Measurements from ENCODE around the gene IP6K3. TPM values are rescaled to one million over a fixed set of nuclear protein-coding genes. Genes with fewer than 3 reads are reported as not detected.

The IP6K3 gene
- total RNA-seq, 6 experiments from 2014 or later, result 0.25 to 0.83 (median 0.50) TPM; not detected in 2

GRCh38 chr6:33677143-33677660 is 69.5 kb downstream of the IP6K3 start:
- peak; percentile 36 for DNase-seq
- Mint-ChIP-seq H3K36me3 (ENCODE audit: low read depth) (peaks cover 16% of the 10 kb centered on the region), H3K4me1 (ENCODE audit: low read depth) (peaks cover 55% of the 10 kb centered on the region), H3K27me3 (ENCODE audit: insufficient read depth) (peaks cover 2% of the 10 kb centered on the region), H3K4me3 (no peak overlapping the region), H3K27ac (peak overlapping the region; percentile 74), H3K9me3 (no peaks in the 10 kb centered on the region)
- TF ChIP-seq, protein P1, sequence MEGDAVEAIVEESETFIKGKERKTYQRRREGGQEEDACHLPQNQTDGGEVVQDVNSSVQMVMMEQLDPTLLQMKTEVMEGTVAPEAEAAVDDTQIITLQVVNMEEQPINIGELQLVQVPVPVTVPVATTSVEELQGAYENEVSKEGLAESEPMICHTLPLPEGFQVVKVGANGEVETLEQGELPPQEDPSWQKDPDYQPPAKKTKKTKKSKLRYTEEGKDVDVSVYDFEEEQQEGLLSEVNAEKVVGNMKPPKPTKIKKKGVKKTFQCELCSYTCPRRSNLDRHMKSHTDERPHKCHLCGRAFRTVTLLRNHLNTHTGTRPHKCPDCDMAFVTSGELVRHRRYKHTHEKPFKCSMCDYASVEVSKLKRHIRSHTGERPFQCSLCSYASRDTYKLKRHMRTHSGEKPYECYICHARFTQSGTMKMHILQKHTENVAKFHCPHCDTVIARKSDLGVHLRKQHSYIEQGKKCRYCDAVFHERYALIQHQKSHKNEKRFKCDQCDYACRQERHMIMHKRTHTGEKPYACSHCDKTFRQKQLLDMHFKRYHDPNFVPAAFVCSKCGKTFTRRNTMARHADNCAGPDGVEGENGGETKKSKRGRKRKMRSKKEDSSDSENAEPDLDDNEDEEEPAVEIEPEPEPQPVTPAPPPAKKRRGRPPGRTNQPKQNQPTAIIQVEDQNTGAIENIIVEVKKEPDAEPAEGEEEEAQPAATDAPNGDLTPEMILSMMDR (IDR thresholded peaks at IDR 0.05), result no peak

DNA sequence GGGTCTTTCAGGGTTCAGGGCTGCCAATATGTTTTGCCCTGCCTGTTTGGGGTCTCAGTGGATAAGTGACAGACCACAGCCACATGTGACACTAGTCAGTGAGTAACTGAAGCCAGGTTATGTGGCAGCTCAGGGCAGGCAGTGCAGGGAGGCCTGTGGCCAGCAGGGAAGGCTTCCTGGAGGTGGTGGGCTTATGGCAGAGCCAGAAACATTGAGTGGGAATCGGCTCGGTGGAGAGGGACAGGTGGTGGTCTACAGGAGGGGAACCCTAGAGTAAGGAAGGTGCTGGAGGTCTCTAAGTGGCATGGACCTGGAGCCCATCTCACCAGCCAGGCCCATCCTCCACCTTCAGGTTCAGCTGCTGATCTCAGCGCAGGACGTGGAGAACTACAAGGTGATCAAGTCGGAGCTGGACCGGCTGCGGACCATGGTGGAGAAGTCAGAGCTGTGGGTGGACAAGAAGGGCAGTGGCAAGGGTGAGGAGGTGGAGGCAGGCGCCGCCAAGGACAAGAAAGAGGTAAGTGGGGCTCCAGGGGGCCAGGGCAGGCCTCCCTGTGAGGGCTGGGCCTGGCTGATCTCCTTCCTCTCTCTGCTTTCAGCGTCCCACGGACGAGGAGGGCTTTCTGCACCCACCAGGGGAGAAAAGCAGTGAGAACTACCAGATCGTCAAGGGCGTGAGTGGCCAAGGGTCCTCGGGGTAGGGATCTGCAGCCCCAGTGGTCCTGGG is 70.1 kb downstream of the IP6K3 start:
- no peaks in the 10 kb centered on the region for H3K9me3 Mint-ChIP-seq
- peak overlapping the region; percentile 74 for H3K27ac Mint-ChIP-seq
- peaks cover 2% of the 10 kb centered on the region for H3K27me3 Mint-ChIP-seq (ENCODE audit: insufficient read depth)
- H3K4me3 Mint-ChIP-seq, result no peak overlapping the region; the same call in 1 of the 2 replicates
- TF ChIP-seq, protein P1 (IDR thresholded peaks at IDR 0.05), result no peak
- H3K36me3 Mint-ChIP-seq (ENCODE audit: low read depth), result peaks cover 16% of the 10 kb centered on the region
- peaks cover 59% of the 10 kb centered on the region for H3K4me1 Mint-ChIP-seq (ENCODE audit: low read depth)
- no peak for DNase-seq

DNA sequence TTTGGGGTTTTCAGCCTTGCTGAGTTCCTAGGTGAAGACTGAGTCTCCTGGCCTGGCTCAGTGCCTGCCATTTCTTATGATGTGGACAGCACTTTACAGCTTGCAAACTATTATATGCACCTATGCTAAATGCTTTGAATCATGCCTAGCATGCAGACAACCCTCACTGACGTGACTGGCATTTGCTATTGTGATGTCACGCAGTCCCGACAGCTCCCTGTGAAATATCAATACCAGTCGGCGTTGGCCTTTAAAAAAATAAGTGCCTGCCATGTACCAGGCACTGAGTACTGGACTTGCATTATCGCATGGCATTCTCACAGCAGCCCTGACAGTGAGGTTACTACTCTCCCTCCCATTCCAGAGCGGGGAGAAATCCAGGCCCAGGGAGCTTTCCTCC is 70.7 kb downstream of the IP6K3 start:
- no peak for DNase-seq
- Mint-ChIP-seq H3K4me3 (no peak overlapping the region), H3K27ac (peak overlapping the region; percentile 74), H3K27me3 (ENCODE audit: insufficient read depth) (peaks cover 2% of the 10 kb centered on the region), H3K9me3 (no peaks in the 10 kb centered on the region), H3K36me3 (ENCODE audit: low read depth) (peaks cover 16% of the 10 kb centered on the region), H3K4me1 (ENCODE audit: low read depth) (peaks cover 63% of the 10 kb centered on the region)
- TF ChIP-seq, protein P1 (IDR thresholded peaks at IDR 0.05), result no peak

GRCh38 chr6:33673851-33674250 is 72.9 kb downstream of the IP6K3 start:
- Mint-ChIP-seq H3K9me3 (no peaks in the 10 kb centered on the region), H3K4me1 (ENCODE audit: low read depth) (peaks cover 65% of the 10 kb centered on the region), H3K27me3 (ENCODE audit: insufficient read depth) (peaks cover 2% of the 10 kb centered on the region), H3K27ac (peak overlapping the region; percentile 67; the same call in 1 of the 2 replicates), H3K4me3 (no peak overlapping the region), H3K36me3 (ENCODE audit: low read depth) (peaks cover 8% of the 10 kb centered on the region)
- DNase-seq, result no peak
- TF ChIP-seq, protein P1 (IDR thresholded peaks at IDR 0.05), result no peak

GRCh38 chr6:33672808-33673207 is 73.9 kb downstream of the IP6K3 start:
- Mint-ChIP-seq H3K36me3 (ENCODE audit: low read depth) (peaks cover 4% of the 10 kb centered on the region), H3K4me1 (ENCODE audit: low read depth) (peaks cover 64% of the 10 kb centered on the region), H3K27ac (peak overlapping the region; percentile 49), H3K4me3 (no peak overlapping the region), H3K9me3 (no peaks in the 10 kb centered on the region), H3K27me3 (ENCODE audit: insufficient read depth) (peaks cover 3% of the 10 kb centered on the region)
- TF ChIP-seq, protein P1 (IDR thresholded peaks at IDR 0.05), result peak; percentile 79
- DNase-seq, result peak; percentile 95
